NCI-H1105 (cell line): ENCODE results near the gene RNGTT.
"Not testable (repeated sequence)": the region's sequence is repeated elsewhere in the genome, so short reads cannot be mapped to it uniquely, and the experiment has no call there.

ENCODE experiments used
- DNase-seq: peaks from one replicate; lab custom pipeline; 2025; lab: John Stamatoyannopoulos, UW

RNGTT gene

DNA sequence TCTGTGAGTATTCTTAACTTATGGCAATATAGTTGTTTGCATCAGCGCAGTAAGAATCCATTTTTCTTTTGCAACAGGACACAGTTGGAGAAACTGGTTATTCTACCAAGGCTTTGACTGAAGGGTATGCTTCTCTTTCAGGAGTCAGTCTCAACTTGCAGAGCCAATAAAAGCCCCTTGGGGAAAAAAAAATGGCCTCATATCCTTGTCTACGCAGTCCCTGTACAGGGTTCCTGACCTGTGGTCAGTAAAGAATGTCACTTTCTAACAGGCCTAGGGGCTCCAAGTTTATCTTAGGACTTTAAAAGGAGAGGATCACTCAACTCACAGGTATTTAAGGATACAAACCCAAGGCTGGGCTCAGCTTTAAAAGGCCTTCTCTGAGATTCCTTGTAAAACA, 6.9 kb upstream of the RNGTT start:
- no peak for DNase-seq

DNA sequence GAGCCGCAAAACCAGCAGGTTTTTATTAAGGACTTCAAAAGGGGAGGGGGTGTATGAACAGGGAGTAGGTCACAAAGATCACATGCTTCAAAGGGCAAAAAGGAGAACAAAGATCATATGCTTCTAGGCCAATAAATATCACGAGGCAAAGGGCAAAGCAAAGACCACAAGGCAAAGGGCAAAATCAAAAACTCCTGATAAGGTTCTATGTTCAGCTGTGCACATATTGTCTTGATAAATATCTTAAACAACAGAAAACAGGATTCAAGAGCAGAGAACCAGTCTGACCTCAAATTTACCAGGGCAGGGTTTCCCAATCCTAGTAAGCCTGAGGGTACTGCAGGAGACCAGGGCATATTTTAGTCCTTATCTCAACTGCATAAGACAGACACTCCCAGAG, 5.8 kb upstream of the RNGTT start:
- not testable (repeated sequence) for DNase-seq

DNA sequence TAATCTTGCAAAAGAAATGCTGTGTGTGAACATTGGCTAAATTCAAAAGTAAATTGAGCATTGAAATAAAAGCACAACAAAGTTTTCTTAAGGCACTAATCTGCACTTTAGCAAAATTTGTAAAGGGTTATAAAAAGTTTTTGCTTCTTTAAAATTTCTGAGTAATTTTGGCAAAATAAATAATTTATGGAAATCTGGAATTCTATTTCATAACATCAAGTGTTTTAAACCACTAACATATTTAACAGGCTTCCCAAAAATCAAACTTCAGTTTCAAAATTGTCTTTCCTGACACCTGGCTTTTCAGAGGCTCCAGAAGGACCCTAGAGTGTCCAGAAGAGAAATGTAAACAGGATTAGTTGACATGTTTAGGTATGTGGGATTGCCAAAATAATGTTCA, 4.5 kb upstream of the RNGTT start:
- no peak for DNase-seq

DNA sequence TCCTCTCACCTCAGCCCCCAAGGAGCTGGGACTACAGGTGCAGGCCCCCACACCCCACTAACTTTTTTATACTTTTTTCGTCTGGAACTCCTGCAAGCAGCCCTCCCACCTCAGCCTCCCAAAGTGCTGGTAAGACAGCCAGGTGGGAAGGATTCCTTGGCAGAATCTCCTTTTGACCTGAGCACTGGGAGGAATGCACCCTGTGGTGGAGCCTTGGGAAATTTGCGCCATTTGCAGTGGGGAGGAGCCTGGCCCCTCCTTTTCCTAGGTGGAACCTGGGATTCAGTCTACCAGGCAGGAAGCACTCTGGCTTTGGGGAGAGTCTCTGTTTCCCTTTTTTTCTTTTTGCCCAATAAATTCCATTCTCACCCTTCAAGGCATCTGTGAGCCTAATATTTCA, 2.3 kb upstream of the RNGTT start:
- DNase-seq: no peak

DNA sequence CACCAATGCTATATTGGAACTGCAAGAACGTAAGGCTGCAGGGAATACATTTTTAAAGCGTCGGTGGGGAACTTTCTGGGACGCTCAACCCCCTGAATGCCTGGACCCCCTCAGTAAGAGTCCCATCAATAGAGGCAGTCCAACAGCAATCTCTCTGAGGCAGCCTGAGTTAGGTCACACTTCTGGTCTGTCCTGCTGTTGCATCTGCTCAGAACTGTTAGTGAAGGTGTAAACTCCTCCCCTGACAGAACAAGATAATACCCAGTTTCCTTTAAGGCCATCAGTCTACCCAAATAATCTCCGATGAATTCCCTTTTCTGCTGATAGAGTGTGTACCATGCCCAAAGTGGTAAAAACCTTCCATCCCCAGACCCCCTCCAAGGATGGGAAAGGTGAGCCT, 1.1 kb upstream of the RNGTT start:
- DNase-seq: no peak

DNA sequence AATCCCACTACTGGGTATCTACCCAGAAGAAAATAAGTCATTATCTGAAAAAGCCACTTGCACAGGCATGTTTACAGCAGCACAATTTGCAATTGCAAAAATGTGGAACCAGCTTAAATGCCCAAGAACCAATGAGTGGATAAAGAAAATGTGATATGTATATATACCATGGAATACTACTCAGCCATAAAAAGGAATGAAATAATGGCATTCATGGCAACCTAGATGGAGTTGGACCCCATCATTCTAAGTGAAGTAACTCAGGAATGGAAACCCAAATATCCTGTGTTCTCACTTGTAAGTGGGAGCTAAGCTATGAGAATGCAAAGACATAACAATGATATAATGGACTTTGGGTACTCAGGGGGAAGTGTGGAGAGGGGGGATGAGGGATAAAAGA, 4.6 kb downstream of the RNGTT start:
- DNase-seq: no peak

DNA sequence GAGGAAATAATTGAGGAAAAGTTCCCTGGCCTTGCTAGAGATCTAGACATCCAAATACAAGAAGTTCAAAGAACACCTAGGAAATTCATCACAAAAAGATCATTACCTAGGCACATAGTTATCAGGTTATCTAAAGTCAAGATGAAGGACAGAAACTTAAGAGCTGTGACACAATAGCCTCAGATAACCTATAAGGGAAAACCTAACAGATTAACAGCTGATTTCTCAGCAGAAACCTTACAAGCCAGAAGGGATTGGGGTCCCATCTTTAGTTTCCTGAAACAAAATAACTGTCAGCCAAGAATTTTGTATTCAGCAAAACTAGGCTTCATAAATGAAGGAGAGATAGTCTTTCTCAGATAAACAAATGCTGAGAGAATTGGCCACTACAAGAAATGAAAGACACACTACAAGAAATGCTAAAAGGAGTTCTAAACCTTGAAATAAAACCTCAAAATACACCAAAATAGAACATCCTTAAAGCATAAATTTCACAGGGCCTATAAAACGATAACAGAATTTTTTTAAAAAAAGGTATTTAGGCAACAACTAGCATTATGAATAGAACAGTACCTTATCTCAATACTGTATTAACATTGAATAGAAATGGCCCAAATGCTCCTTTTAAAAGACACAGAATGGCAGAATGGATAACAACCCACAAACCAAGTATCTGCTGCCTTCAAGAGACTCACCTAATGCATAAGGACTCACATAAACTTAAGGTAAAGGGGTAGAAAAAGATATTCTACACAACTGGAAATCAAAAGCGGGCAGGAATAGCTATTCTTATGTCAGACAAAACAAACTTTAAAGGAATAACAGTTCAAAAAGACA, 9.7 kb downstream of the RNGTT start:
- no peak for DNase-seq

DNA sequence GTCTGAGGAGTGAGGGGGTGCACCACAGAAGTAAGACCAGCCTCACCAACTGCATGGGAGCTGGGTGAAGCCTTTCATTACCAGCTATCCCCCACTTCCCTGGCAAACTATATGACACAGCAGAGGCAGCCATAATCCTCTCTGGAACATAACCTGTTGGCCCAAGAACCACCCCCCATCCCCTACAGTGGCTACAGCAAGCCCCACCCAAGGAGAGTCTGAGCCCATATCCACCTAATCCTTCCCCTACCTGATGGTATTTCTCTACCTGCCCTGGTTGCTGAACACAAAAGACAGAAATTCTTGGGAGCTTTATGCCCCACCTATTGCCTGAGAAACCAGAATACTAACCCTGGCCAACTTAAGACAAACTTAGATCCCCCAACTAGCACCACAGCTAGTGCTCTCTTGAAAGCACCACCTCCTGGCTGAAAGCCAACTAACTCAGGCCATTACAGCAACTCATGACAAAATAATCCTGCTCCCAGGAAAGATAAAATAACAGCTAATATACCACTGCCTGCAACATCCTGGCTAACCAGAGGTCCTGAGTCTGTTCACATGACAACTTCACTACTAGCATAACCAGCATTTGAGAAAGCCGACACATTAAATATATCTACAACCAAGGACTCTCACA, 11.2 kb downstream of the RNGTT start:
- DNase-seq: no peak

DNA sequence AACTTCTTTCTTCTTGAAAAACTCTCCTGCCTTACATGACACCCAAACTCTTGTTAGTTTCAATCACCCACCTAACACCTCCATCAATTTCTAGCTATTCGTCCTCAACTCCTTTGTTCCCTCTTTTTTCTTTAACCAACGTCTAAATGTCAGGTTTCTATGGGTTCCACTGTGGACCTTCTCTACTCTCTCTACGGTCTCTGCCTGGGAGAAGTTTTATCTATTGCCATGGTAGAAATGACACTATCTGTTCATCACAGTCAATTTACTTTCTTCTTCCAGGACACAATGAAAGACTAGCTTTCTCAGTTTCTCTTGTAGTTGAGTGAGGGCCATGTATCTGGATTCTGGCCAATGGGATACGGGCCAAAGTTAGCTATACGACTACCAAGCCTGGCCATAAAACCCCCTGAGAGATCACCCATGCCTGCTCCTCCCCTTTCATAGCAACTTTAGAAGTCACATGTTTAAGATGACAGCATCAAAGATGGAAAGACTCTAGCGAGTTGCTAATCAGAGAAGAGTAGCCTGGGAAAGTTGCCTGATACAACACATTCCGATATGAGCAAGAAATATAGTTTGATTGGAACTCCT, 17.9 kb downstream of the RNGTT start:
- no peak for DNase-seq

DNA sequence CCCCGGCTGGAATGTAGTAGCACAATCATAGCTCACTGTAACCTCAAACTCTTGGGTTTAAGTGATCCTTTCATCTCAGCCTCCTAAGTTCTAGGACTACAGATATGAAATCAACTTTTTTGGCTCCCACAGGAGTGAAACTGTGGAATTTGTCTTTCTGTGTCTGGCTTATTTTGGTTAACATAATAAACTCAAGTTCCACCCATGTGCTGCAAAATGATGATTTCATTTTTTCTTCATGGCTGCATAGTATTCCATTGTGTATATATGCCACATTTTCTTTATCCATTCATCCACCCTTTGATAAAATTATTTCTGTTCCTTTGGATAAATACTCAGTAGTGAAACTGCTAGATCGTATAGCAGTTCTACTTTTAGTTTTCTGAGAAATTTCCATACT, 29.9 kb downstream of the RNGTT start:
- DNase-seq: no peak

DNA sequence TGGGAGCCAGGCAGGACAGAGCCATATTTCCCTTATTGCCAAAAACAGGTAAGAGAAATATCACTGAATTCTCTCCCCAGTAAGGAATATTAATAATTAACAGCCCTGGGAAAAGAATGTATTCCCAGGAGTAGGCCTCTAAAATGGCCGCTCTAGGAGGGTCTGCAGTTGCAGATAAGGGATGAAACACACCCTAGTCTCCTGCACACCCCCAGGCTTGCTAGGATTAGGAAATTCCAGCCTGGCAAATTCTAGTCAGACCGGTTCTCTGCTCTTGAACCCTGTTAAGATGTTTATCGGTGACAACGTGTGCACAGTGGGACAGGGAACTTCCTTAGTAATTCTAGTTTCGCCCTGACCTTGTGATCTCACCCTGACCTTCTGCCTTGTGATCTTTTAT, 31.4 kb downstream of the RNGTT start:
- DNase-seq: not testable (repeated sequence)

DNA sequence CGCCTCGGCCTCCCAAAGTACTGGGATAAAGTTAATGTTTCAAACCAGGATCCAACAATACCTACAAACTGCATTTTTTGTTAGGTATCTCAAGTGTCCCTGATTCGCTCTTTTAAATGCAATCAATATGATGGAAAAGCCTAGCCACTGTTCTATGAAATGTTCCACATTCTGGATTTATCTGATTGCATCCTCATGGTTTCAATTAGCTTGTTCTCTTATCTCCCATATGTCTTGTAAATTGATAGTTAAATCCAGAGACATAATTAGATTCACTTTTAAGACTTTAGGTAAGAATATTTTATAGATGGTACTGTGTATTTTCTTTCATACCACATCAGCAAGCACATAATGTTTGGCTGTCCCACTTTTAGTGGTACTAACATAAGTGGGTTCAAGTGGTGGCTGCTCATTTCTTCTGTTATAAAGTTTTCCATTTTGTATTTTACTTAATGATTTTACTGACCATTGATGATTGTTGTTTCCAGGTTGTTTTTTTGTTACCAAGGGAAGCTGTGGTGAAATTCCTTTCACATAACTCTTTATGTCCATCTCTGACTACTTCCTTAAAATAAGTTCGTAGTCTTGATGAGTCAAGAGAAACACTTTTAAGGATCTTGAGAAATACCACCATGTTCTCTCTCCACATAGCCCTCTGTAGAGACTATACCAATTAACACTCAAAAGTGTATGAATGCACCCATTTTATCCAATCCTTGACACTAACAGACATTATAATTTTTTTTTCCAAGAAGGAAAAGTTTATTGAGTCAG, 40.5 kb downstream of the RNGTT start:
- no peak for DNase-seq

DNA sequence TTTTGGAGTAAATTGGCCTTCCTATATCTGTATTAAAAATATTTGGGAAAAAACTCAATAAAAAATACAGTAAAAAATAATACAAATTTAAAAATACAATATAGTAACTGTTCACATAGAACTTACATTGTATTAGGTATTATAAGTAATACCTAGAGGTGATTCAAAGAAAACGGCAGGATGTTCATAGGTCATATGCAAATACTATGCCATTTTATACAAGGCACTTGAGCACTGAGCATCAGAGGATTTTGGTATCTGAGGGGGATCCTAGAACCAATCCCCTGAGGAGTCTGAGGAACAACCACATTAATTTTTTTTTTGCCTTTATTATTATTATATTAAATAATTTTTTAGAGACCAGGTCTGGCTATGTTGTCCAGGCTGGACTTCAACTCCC, 41.7 kb downstream of the RNGTT start:
- DNase-seq: no peak

DNA sequence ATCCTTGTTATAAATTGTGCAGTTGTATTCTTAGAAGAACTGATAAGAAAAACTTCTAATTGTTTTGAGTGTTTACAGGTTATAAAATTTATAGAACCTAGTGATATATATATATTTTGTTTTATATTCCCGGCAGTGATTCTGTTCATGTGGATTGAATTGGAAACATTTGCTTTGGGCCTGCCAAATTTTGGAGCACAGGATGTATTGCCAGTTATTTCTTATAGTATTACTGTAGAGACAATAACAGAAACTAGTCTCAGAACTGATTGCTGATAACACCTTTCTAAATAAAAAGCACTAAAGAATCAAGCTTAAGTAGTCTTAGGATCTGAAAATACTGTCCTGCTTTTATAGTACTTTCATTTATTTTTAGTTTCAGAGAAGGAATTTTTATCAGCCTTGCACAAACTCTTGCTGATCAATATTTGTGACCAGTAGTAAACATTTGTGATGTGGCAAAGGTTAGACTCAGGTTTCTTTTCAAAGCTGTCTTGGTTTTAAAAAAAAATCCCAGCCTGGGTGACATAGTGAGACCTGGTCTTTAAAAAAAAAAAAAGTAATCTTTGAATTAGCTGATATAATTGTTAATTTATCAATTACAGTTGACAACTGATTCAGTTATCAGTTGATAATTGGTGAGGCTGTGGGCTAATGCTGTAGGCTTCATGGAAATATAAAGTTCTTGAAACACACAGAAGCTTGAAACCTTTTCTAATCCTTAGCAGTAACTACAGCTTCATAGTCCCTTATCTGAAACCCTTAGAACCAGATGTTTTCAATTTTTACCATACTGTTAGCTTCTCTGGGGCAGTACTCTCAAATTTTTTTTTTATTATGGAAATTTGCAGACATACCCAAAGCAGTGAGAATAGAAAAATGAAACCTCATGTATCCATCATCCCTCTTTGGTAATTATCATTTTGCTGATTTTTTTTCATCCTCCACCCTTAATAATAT, 42.4 kb downstream of the RNGTT start:
- DNase-seq: no peak

DNA sequence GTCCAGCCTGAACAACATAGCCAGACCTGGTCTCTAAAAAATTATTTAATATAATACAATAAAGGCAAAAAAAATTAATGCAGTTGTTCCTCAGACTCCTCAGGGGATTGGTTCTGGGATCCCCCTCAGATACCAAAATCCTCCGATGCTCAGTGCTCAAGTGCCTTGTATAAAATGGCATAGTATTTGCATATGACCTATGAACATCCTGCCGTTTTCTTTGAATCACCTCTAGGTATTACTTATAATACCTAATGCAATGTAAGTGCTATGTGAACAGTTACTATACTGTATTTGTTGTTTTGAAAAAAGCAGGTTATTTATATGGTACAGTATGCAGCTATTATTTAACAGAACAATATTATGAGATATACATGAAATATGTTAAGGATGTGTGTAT, 43.3 kb downstream of the RNGTT start:
- no peak for DNase-seq

DNA sequence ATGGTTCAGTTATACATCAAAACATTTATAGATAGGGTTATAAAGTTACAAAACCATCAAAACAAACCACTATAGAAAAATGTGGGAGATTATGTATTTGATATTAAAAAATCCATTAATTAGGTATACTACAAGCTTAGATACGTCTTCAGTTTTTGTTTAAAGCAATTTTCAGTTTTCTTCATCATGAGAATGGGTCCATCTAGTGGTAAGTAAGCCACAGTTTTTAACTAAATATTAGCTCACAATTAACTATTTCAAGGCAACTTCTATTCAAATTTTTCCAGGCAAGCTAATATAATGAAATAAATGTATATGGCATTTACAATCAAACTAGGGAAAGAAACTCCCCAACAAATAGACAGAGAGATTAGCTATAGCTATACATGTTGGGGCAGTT, 44.4 kb downstream of the RNGTT start:
- DNase-seq: no peak

DNA sequence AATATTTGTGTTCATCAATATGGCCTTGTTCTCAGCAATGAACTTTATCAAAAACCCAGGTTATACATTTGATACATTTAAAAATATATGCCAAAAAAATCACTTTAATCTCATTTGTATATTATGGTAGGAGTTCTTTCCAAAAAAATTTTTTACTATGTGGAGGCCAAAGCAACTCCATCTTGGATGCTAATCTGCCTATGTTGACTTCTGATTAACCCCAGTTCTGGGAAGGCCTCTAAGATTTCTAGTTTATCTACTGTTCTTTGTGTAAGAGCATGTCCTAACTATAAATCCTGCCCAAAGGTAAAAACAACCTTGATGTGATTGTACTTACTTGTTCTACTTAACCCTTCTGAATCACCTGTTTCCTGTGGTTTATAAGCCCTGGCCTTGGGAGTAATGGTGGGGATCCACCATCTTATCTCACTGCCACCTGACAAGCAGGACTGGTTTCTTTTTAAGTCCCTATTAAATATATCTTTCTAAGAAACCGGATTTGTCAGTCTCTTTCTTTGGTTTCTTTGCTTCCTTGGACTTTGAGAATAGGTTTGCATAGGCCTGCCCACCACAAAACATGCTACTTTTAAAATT, 46.7 kb downstream of the RNGTT start:
- DNase-seq: no peak

DNA sequence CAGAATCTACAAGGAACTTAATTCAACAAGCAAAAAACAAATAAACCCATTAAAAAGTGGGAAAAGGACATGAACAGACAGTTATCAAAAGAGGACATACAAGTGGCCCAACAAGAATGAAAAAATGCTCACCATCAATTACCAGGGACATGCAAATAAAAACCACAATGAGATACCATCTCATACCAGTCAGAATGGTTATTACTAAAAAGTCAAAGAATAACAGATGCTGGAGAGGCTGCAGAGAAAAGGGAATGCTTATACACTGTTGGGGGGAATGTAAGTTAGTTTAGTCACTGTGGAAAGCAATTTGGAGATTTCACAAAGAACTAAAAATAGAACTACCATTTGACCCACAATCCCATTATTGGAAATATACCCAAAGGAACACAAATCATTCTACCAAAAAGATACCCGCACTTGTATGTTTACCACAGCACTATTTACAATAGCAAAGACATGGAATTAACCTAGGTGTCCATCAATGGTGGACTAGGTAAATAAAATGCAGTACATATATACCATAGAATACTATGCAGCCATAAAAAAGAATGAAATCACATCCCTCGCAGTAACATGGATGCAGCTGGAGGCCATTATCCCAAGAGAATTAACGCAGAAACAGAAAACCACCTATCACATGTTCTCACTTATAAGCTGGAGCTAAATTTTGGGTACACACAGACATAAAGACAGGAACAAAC, 48.4 kb downstream of the RNGTT start:
- no peak for DNase-seq

DNA sequence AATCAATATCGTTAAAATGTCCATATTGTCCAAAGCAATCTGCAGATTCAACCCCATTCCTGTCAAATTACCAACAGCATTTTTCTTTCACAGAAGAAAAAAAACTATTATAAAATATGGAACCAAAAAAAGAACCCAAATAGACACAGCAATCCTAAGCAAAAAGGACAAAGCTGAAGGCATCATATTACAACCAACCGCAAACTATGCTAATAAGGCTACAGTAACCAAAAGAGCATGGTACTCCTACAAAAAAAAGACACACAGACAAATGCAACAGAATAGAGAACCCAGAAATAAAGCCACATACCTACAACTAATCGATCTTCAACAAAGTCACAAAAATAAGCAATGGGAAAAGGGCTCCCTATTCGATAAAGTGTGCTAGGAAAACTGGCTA, 49.2 kb downstream of the RNGTT start:
- no peak for DNase-seq

DNA sequence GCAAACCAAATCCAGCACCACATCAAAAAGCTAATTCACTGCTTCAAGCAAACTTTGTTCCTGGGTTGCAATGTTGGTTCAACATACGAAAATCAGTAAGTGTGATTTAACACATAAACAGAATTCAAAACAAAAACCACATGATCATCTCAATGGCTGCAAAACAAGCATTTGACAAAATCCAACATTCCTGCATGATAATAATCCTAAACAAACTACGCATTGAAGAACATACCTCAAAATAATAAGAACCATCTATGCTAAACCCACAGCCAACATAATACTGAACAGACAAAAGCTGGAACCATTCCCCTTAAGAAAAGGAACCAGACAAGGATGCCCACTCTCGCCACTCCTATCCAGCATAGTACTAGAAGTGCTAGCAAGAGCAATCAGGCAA, 49.9 kb downstream of the RNGTT start:
- DNase-seq: no peak
